Osteoblast (primary cell): ENCODE measurements around the gene SMIM20. TPM values are rescaled to one million over a fixed set of nuclear protein-coding genes. Genes with fewer than 3 reads are reported as not detected.

Experiments
- DNase-seq: peaks from one replicate; pipeline ENCODE4 v3.0.0; 2011; ENCODE audit warnings: low spot score, mixed read lengths; ENCODE audit not compliant: insufficient read length; ENCODE audit errors: missing footprints
- H2AFZ ChIP-seq: 2 replicates; pipeline ENCODE4 v1.6.0; 2011; ENCODE audit warnings: mild to moderate bottlenecking, low read length
- H3K27ac ChIP-seq: 2 replicates; pipeline ENCODE4 v1.5.1; 2011; ENCODE audit warnings: mild to moderate bottlenecking, low read depth, low read length, moderate library complexity
- H3K27me3 ChIP-seq: 2 replicates; pipeline ENCODE4 v1.6.0; 2012; ENCODE audit warnings: mild to moderate bottlenecking, control low read depth, inconsistent platforms, low read length, moderate library complexity; ENCODE audit not compliant: insufficient read depth
- H3K36me3 ChIP-seq: 2 replicates; pipeline ENCODE4 v1.5.1; 2011; ENCODE audit warnings: mild to moderate bottlenecking, low read length, control low read depth, moderate library complexity; ENCODE audit not compliant: insufficient read depth
- H3K4me1 ChIP-seq: 2 replicates; pipeline ENCODE4 v1.5.1; 2011; ENCODE audit warnings: mild to moderate bottlenecking, low read length, control low read depth, moderate library complexity; ENCODE audit not compliant: insufficient read depth
- H3K4me2 ChIP-seq: 2 replicates; pipeline ENCODE4 v1.6.0; 2011; ENCODE audit warnings: mild to moderate bottlenecking, low read length; ENCODE audit not compliant: insufficient read depth
- H3K4me3 ChIP-seq: fragments of 200-600 bp; sonication (generic); 3 replicates; pipeline ENCODE4 v1.5.1; 2012; ENCODE audit warnings: mild to moderate bottlenecking, low read length, inconsistent platforms; ENCODE audit not compliant: insufficient read depth
- H3K79me2 ChIP-seq: 2 replicates; pipeline ENCODE4 v1.6.0; 2012; ENCODE audit warnings: mild to moderate bottlenecking, low read length, control low read depth, inconsistent platforms; ENCODE audit not compliant: insufficient read depth
- H3K9me3 ChIP-seq: 2 replicates; pipeline ENCODE4 v1.5.1; 2011; ENCODE audit warnings: low read depth, low read length, control low read depth
- H4K20me1 ChIP-seq: 2 replicates; pipeline ENCODE4 v1.6.0; 2012; ENCODE audit warnings: mild to moderate bottlenecking, low read length, control low read depth; ENCODE audit not compliant: insufficient read depth
- CTCF ChIP-seq: IDR thresholded peaks from 2 replicates; pipeline ENCODE4 v1.5.1; 2011; ENCODE audit warnings: mild to moderate bottlenecking, low read depth, low read length, moderate library complexity; ENCODE audit errors: extremely low read depth
- total RNA-seq: library from RNA; depleted of rRNA; stranded (reverse); fragments of >200 nt; gene quantifications from 2 replicates; pipeline ENCODE4 v1.2.3, GENCODE V29; 2012

SMIM20 gene
- total RNA-seq, 1 donor, result 34.7 TPM

GRCh38 chr4:25914670-25915352 lies 791 bp downstream of the SMIM20 start:
- H3K4me1 ChIP-seq, result peaks cover 19% of the 10 kb centered on the region
- peak overlapping the region; percentile 99 for H2AFZ ChIP-seq
- H4K20me1 ChIP-seq, result no peaks in the 10 kb centered on the region
- no peaks in the 10 kb centered on the region for H3K9me3 ChIP-seq
- peak overlapping the region; percentile 85 for H3K4me3 ChIP-seq
- no peak for TF ChIP-seq CTCF
- peak overlapping the region; percentile 78 for H3K27ac ChIP-seq
- H3K4me2 ChIP-seq, result peak overlapping the region; percentile 98
- no peaks in the 10 kb centered on the region for H3K36me3 ChIP-seq
- peaks cover 29% of the 10 kb centered on the region for H3K79me2 ChIP-seq
- no peaks in the 10 kb centered on the region for H3K27me3 ChIP-seq
- DNase-seq, result peak; percentile 63

- Histone ChIP-seq H3K9me3 (no peaks in the 10 kb centered on the region), H4K20me1 (no peaks in the 10 kb centered on the region), H2AFZ (peak overlapping the region; percentile 6), H3K27me3 (no peaks in the 10 kb centered on the region), H3K27ac (no peak overlapping the region), H3K36me3 (no peaks in the 10 kb centered on the region), H3K4me1 (peaks cover 19% of the 10 kb centered on the region), H3K4me2 (peak overlapping the region; percentile 98), H3K4me3 (peak overlapping the region; percentile 85), H3K79me2 (peaks cover 32% of the 10 kb centered on the region)
- TF ChIP-seq CTCF, result no peak
- peak; percentile 50 for DNase-seq
These were observed 1.3 kb downstream of the SMIM20 start for GRCh38 chr4:25915353-25915705.

GRCh38 chr4:25916870-25917269 lies 2.9 kb downstream of the SMIM20 start:
- H4K20me1 ChIP-seq, result no peaks in the 10 kb centered on the region
- H3K36me3 ChIP-seq, result no peaks in the 10 kb centered on the region
- H3K27me3 ChIP-seq, result no peaks in the 10 kb centered on the region
- no peak for TF ChIP-seq CTCF
- H3K4me1 ChIP-seq, result peaks cover 19% of the 10 kb centered on the region
- H2AFZ ChIP-seq, result no peak overlapping the region
- DNase-seq, result peak; percentile 44
- no peak overlapping the region for H3K27ac ChIP-seq
- no peak overlapping the region for H3K4me3 ChIP-seq
- H3K4me2 ChIP-seq, result no peak overlapping the region
- H3K9me3 ChIP-seq, result no peaks in the 10 kb centered on the region
- H3K79me2 ChIP-seq, result peaks cover 43% of the 10 kb centered on the region

GRCh38 chr4:25919676-25920075 lies 5.7 kb downstream of the SMIM20 start:
- Histone ChIP-seq H3K27ac (no peak overlapping the region), H3K4me2 (no peak overlapping the region), H3K9me3 (no peaks in the 10 kb centered on the region), H2AFZ (no peak overlapping the region), H3K36me3 (no peaks in the 10 kb centered on the region), H3K27me3 (no peaks in the 10 kb centered on the region), H3K4me3 (no peak overlapping the region), H4K20me1 (no peaks in the 10 kb centered on the region), H3K4me1 (peaks cover 8% of the 10 kb centered on the region), H3K79me2 (peaks cover 49% of the 10 kb centered on the region)
- no peak for TF ChIP-seq CTCF
- peak; percentile 4 for DNase-seq
